Stomach (tissue), 9 donors: ENCODE results near the gene THSD4. TPM values are rescaled to one million over a fixed set of nuclear protein-coding genes. Genes with fewer than 3 reads are reported as not detected.

Source experiments
- DNase-seq, 2 donors: peaks; one replicate each; pipeline versions ENCODE4 v3.0.0 to v3.0.0-alpha.2; 2013 to 2019
- H3K27ac ChIP-seq, 5 donors: fragments of 200-600 bp in 4 of 5; sonication (generic) in 4 of 5; one replicate each; pipeline ENCODE4 v1.5.1; 2013 to 2019; ENCODE audit warnings: mild to moderate bottlenecking in 1 of 5, moderate library complexity in 1 of 5
- H3K27me3 ChIP-seq, 3 donors: fragments of 200-600 bp; sonication (generic); one replicate each; pipeline ENCODE4 v1.5.1; 2017 to 2019; ENCODE audit warnings: mixed run types in 1 of 3
- H3K36me3 ChIP-seq, 4 donors: fragments of 200-600 bp; sonication (generic); 1 replicate in 3 of 4; 2 replicates in 1 of 4; pipeline ENCODE4 v1.5.1; 2016 to 2019
- H3K4me1 ChIP-seq, 4 donors: fragments of 200-600 bp; sonication (generic); one replicate each; pipeline ENCODE4 v1.5.1; 2016 to 2019
- H3K4me3 ChIP-seq, 4 donors: fragments of 200-600 bp; sonication (generic) in 3 of 4; one replicate each; pipeline ENCODE4 v1.5.1; 2016 to 2019; ENCODE audit warnings: mild to moderate bottlenecking in 1 of 4
- H3K9me3 ChIP-seq, 4 donors: fragments of 200-600 bp; sonication (generic); one replicate each; pipeline ENCODE4 v1.5.1; 2016 to 2019
- CTCF ChIP-seq, 7 experiments: fragments of 450-650 bp in 4 of 7; fragments of 200-600 bp in 3 of 7; sonication (generic) in 3 of 7; IDR thresholded peaks; one replicate each; pipeline ENCODE4 v1.5.1; 2016 to 2019; ENCODE audit warnings: antibody characterized with exemption in 7 of 7, control low read depth in 2 of 7, mild to moderate bottlenecking in 1 of 7
- EP300 ChIP-seq: sonication (generic); formaldehyde crosslinking; IDR thresholded peaks from one replicate; pipeline ENCODE4 v1.6.1; 2017; ENCODE audit warnings: antibody characterized with exemption
- POLR2A ChIP-seq, 4 donors: fragments of 450-650 bp; IDR thresholded peaks; one replicate each; pipeline ENCODE4 v1.6.1; 2016; ENCODE audit warnings: antibody characterized with exemption in 4 of 4, control low read depth in 2 of 4, mild to moderate bottlenecking in 1 of 4, moderate library complexity in 1 of 4
- POLR2AphosphoS5 ChIP-seq, 3 donors: sonication (generic); formaldehyde crosslinking; IDR thresholded peaks; one replicate each; pipeline ENCODE4 v1.6.1; 2016; ENCODE audit warnings: antibody characterized with exemption in 3 of 3
- WGBS, 5 donors: extraction: QIAGEN DNeasy Blood & Tissue Kit in 3 of 5; methylation state at CpG; one replicate each; pipeline versions ENCODE4 v1.1.5 to v1.1.7; 2013 to 2018; 5-methylcytosine and 5-hydroxymethylcytosine counted together
- intact Hi-C: fragments of 100-400 bp; cut with DNase I; formaldehyde crosslinking; loops from one replicate; pipeline ENCODE4 v1.15.1; 2023; ENCODE audit warnings: low total_unique reads
- polyA plus RNA-seq, 3 donors: library from polyadenylated mRNA; stranded (reverse); fragments of 200-250 nt; gene quantifications; one replicate each; pipeline ENCODE4 v1.2.3, GENCODE V29; 2013
- total RNA-seq, 5 donors: library from RNA; depleted of rRNA; stranded (reverse); fragments of >200 nt; gene quantifications; one replicate each; pipeline versions ENCODE4 v1.1.0 to v1.2.3, GENCODE V29; 2014 to 2016
- donor health status: healthy with polysubstance abuse.
- donor health status: Bipolar disorder and iron deficiency.
- donor health status: healthy.

Gene THSD4
- total and polyA plus RNA-seq, 8 donors: 1.8 to 79.4 (median 22.0) TPM

GRCh38 chr15:71374607-71375352 is 259.5 kb downstream of the THSD4 start:
- DNase-seq: peak in 1 of 2 donors; percentile 73
- 45 to 63% (median 59%) methylated on average over 6 of the region's 6 CpGs for WGBS, 5 donors
- Histone ChIP-seq H3K27me3 (no peaks in the 10 kb centered on the region), H3K9me3 (no peaks in the 10 kb centered on the region), H3K27ac (peak overlapping the region in 1 of 5 donors; percentile 30), H3K36me3 (no peaks in the 10 kb centered on the region), H3K4me3 (no peak overlapping the region), H3K4me1 (peaks cover 0 to 30% (median 21%) of the 10 kb centered on the region in 4 donors)
- TF ChIP-seq EP300: no peak
- no peak for TF ChIP-seq POLR2A (IDR thresholded peaks at IDR 0.05)
- peak in 1 of 3 donors; percentile 53 for TF ChIP-seq POLR2AphosphoS5 (IDR thresholded peaks at IDR 0.05)
- no peak for TF ChIP-seq CTCF (IDR thresholded peaks at IDR 0.05)
- intact Hi-C loops: no loop called here

GRCh38 chr15:71375934-71376333 is 260.7 kb downstream of the THSD4 start:
- no peak for DNase-seq
- WGBS, 5 donors: 89 to 99% (median 96%) methylated on average over 3 of the region's 3 CpGs
- Histone ChIP-seq H3K27me3 (no peaks in the 10 kb centered on the region), H3K9me3 (no peaks in the 10 kb centered on the region), H3K4me3 (no peak overlapping the region), H3K4me1 (peaks cover 0 to 39% (median 21%) of the 10 kb centered on the region in 4 donors), H3K27ac (no peak overlapping the region), H3K36me3 (no peaks in the 10 kb centered on the region)
- TF ChIP-seq EP300 (no peak), CTCF (IDR thresholded peaks at IDR 0.05) (no peak), POLR2AphosphoS5 (IDR thresholded peaks at IDR 0.05) (no peak), POLR2A (IDR thresholded peaks at IDR 0.05) (no peak)
- intact Hi-C loops: no loop called here

- 50 to 68% (median 64%) methylated on average over 2 of the region's 2 CpGs for WGBS, 5 donors
- Histone ChIP-seq H3K27me3 (no peaks in the 10 kb centered on the region), H3K4me1 (peaks cover 3 to 20% (median 7%) of the 10 kb centered on the region in 4 donors), H3K36me3 (no peaks in the 10 kb centered on the region), H3K4me3 (no peak overlapping the region), H3K27ac (no peak overlapping the region), H3K9me3 (no peaks in the 10 kb centered on the region)
- intact Hi-C loops: no loop called here
- TF ChIP-seq EP300: no peak
- TF ChIP-seq CTCF (IDR thresholded peaks at IDR 0.05): no peak
- no peak for TF ChIP-seq POLR2AphosphoS5 (IDR thresholded peaks at IDR 0.05)
- TF ChIP-seq POLR2A (IDR thresholded peaks at IDR 0.05): no peak
- DNase-seq: no peak
These were observed 264.6 kb downstream of the THSD4 start for GRCh38 chr15:71379893-71380292.

- H3K36me3 ChIP-seq: no peaks in the 10 kb centered on the region
- peaks cover 8 to 20% (median 9%) of the 10 kb centered on the region in 4 donors for H3K4me1 ChIP-seq
- intact Hi-C loops: no loop called here
- H3K27ac ChIP-seq: no peak overlapping the region
- no peak for DNase-seq
- no peak for TF ChIP-seq EP300
- TF ChIP-seq POLR2AphosphoS5 (IDR thresholded peaks at IDR 0.05): no peak
- no peak for TF ChIP-seq CTCF (IDR thresholded peaks at IDR 0.05)
- TF ChIP-seq POLR2A (IDR thresholded peaks at IDR 0.05): no peak
- no peak overlapping the region for H3K4me3 ChIP-seq
- 16 to 51% (median 23%) methylated on average over 2 of the region's 2 CpGs for WGBS, 5 donors
- H3K9me3 ChIP-seq: no peaks in the 10 kb centered on the region
- no peaks in the 10 kb centered on the region for H3K27me3 ChIP-seq
These were observed 265.1 kb downstream of the THSD4 start for GRCh38 chr15:71380345-71380744.
